A673 (cell line): Measurements from ENCODE around the gene SLC26A8.

Source experiments
- CTCF ChIP-seq: fragments of 300-800, 200-600 bp; sonication (generic); conservative IDR thresholded peaks from 2 replicates; pipeline ENCODE4 v1.5.1; 2017; ENCODE audit warnings: low read depth, mild to moderate bottlenecking, antibody characterized with exemption, low read length, moderate library complexity, mixed read lengths
- EZH2 ChIP-seq: fragments of 200-600 bp; sonication (generic); IDR thresholded peaks from 2 replicates; pipeline ENCODE4 v1.6.1; 2017; ENCODE audit warnings: borderline replicate concordance, low read depth, mild to moderate bottlenecking, mixed read lengths, antibody characterized with exemption, low read length; ENCODE audit not compliant: poor library complexity, severe bottlenecking

- TF ChIP-seq CTCF = no peak
- no peak for TF ChIP-seq EZH2
These were observed 49.1 kb upstream of the SLC26A8 start for GRCh38 chr6:36073587-36073986.
